Heart left ventricle (tissue), 13 donors: ENCODE data around the gene GLIPR1L2.

ENCODE experiments used
- POLR2A ChIP-seq, 2 donors: fragments of 450-650 bp; IDR thresholded peaks; one replicate each; pipeline ENCODE4 v1.6.1; 2017; ENCODE audit warnings: antibody characterized with exemption in 2 of 2, mild to moderate bottlenecking in 2 of 2, moderate library complexity in 2 of 2
- TF ChIP-seq, protein P1 (sequence below), 12 donors: fragments of 200-600 bp; sonication (generic) in 4 of 12; IDR thresholded peaks; one replicate each; pipeline versions ENCODE4 v1.5.0 to v1.8.0; 2018 to 2022; ENCODE audit warnings: antibody characterized with exemption in 12 of 12, mild to moderate bottlenecking in 5 of 12
- donor health status: ischemic (EF 13 %, LVEDD 7.1; RV severe dilation, severe dysfunction).
- donor health status: DM: no; HTN: yes; CAD: no.
- donor health status: DM: no; HTN: no; CAD: no.
- donor health status: ischemic (EF 25% LVEDD 6.9; RV normal size, moderate dysfunction).
- donor health status: ischemic (EF 25% LVEDD 5.7; RV mildly dilated, moderate dysfunction).
- donor health status: ischemic (EF 35%, LVEDD 5.7; RV mildly dilated, moderate dysfunction).
- donor health status: nonischemic (EF 11% LVEDD 7.7; RV severe dilation, severe dysfunction).
- donor health status: DM: yes; HTN: yes; CAD: no.
- donor health status: PGD.
- donor health status: ischemic (EF 29% LVEDD 5.4; RV normal size, mild dysfunction).
- donor health status: nonischemic (EF 23%, LVEDD 6.1; RV moderate dilation, normal function).

DNA sequence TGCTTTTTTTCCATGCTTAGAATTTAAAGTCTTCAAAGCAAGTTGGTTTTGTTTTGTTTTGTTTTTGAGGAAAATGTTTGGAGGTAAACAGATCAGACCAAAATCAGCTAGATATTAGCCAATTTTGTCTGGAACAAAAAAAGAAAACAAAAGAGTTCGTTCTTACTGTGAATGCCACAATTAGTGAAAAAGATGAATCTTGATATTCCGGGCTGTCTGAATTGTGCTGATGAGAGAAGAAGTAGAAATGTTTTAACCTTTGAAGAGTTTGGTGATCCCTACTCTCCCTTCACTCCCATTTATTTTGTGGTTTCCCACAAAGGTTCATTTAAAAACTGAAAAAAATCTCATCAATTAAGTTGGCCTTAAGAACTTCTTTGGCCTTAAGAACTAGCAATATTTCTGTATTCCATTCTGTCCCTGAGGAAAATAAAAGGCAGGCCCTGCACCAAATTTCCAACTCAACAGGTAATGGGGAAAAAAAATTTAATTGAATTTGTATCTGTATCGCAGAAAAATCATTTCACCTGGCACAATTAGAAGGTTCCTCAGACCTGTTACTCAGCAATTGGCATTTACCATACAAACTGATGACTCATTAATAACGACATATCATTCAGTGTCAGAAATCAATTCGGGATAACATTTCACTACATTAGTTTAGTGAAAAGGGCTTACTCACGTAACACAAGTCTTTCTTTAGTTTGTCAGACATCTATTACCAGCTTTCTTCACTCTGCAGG lies 562 bp upstream of the GLIPR1L2 start:
- TF ChIP-seq POLR2A (IDR thresholded peaks at IDR 0.05), result no peak
- TF ChIP-seq, protein P1, sequence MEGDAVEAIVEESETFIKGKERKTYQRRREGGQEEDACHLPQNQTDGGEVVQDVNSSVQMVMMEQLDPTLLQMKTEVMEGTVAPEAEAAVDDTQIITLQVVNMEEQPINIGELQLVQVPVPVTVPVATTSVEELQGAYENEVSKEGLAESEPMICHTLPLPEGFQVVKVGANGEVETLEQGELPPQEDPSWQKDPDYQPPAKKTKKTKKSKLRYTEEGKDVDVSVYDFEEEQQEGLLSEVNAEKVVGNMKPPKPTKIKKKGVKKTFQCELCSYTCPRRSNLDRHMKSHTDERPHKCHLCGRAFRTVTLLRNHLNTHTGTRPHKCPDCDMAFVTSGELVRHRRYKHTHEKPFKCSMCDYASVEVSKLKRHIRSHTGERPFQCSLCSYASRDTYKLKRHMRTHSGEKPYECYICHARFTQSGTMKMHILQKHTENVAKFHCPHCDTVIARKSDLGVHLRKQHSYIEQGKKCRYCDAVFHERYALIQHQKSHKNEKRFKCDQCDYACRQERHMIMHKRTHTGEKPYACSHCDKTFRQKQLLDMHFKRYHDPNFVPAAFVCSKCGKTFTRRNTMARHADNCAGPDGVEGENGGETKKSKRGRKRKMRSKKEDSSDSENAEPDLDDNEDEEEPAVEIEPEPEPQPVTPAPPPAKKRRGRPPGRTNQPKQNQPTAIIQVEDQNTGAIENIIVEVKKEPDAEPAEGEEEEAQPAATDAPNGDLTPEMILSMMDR (IDR thresholded peaks at IDR 0.05), result no peak
